ENCODE data around the gene IFNLR1.

Gene IFNLR1

DNA sequence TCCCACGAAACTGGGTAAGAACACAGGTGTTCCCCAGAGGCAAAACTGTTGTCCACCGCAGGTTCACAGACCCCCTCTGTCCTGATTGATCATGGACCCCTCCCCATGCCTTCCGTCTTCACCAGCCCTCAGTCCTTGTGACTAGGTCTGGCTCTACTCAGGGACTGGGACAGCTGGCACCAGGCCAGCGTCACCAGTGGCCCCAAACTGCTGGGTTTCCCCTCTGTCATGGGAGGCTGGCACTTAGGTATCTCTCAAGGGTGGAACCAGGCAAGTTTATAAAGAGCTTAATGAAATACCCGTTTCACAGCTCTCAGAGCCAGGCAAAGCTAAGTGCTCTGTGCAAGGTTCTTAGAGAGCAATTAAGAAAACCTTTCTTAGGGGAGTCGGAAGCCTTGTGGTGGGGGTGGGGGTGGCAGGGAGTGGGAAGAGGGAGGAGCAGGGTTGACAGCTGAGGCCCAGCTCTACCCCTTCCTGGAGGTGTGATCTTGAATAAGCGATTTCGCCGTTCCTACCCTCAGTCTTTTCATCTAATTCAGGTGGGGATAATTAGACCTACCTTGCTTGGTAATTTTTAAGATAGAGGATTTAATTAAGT is 35.0 kb upstream of the IFNLR1 start:
- TF ChIP-seq EP300 (IDR thresholded peaks at IDR 0.05; ENCODE audit: borderline replicate concordance) (no peak), YY1 (IDR thresholded peaks at IDR 0.05; ENCODE audit: low read depth) (no peak), FOXM1 (IDR thresholded peaks at IDR 0.05; ENCODE audit: borderline replicate concordance, low read depth) (no peak), ZBTB7A (IDR thresholded peaks at IDR 0.05; ENCODE audit: low read depth) (no peak), CREB1 (IDR thresholded peaks at IDR 0.05; ENCODE audit: low read depth) (no peak), EGR1 (IDR thresholded peaks at IDR 0.05) (no peak), TAF1 (IDR thresholded peaks at IDR 0.05; ENCODE audit: low read depth) (no peak), CEBPB (IDR thresholded peaks at IDR 0.05) (no peak), RAD21 (IDR thresholded peaks at IDR 0.05; ENCODE audit: low read depth) (no peak), TCF12 (IDR thresholded peaks at IDR 0.05; ENCODE audit: low read depth) (no peak)
- TF ChIP-seq, protein P1, sequence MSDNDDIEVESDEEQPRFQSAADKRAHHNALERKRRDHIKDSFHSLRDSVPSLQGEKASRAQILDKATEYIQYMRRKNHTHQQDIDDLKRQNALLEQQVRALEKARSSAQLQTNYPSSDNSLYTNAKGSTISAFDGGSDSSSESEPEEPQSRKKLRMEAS (IDR thresholded peaks at IDR 0.05), result no peak
- TF ChIP-seq, protein P2, sequence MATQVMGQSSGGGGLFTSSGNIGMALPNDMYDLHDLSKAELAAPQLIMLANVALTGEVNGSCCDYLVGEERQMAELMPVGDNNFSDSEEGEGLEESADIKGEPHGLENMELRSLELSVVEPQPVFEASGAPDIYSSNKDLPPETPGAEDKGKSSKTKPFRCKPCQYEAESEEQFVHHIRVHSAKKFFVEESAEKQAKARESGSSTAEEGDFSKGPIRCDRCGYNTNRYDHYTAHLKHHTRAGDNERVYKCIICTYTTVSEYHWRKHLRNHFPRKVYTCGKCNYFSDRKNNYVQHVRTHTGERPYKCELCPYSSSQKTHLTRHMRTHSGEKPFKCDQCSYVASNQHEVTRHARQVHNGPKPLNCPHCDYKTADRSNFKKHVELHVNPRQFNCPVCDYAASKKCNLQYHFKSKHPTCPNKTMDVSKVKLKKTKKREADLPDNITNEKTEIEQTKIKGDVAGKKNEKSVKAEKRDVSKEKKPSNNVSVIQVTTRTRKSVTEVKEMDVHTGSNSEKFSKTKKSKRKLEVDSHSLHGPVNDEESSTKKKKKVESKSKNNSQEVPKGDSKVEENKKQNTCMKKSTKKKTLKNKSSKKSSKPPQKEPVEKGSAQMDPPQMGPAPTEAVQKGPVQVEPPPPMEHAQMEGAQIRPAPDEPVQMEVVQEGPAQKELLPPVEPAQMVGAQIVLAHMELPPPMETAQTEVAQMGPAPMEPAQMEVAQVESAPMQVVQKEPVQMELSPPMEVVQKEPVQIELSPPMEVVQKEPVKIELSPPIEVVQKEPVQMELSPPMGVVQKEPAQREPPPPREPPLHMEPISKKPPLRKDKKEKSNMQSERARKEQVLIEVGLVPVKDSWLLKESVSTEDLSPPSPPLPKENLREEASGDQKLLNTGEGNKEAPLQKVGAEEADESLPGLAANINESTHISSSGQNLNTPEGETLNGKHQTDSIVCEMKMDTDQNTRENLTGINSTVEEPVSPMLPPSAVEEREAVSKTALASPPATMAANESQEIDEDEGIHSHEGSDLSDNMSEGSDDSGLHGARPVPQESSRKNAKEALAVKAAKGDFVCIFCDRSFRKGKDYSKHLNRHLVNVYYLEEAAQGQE (IDR thresholded peaks at IDR 0.05; ENCODE audit: low read depth), result no peak

DNA sequence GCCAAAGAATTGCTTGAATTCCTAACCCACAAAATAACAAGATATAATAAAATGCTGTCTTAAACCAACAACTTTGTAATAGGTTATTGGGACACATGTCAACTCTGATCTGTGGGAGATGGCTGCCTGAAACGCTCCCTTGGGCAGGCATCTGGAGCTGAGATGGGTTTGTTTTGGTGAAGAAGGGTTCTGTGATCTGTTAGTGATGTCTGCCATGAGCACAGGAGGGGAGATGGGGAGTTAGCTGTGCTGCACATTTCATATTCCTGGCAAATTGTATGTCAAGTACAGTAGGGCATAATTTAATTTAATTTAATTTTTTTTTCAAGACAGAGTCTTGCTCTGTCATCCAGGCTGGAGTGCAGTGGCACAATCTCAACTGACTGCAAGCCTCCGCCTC is 34.2 kb upstream of the IFNLR1 start:
- TF ChIP-seq, protein P2 (IDR thresholded peaks at IDR 0.05; ENCODE audit: low read depth), result no peak
- TF ChIP-seq TAF1 (IDR thresholded peaks at IDR 0.05; ENCODE audit: low read depth), result no peak
- TF ChIP-seq, protein P1 (IDR thresholded peaks at IDR 0.05), result no peak
- TF ChIP-seq ZBTB7A (IDR thresholded peaks at IDR 0.05; ENCODE audit: low read depth), result no peak
- TF ChIP-seq YY1 (IDR thresholded peaks at IDR 0.05; ENCODE audit: low read depth), result no peak

DNA sequence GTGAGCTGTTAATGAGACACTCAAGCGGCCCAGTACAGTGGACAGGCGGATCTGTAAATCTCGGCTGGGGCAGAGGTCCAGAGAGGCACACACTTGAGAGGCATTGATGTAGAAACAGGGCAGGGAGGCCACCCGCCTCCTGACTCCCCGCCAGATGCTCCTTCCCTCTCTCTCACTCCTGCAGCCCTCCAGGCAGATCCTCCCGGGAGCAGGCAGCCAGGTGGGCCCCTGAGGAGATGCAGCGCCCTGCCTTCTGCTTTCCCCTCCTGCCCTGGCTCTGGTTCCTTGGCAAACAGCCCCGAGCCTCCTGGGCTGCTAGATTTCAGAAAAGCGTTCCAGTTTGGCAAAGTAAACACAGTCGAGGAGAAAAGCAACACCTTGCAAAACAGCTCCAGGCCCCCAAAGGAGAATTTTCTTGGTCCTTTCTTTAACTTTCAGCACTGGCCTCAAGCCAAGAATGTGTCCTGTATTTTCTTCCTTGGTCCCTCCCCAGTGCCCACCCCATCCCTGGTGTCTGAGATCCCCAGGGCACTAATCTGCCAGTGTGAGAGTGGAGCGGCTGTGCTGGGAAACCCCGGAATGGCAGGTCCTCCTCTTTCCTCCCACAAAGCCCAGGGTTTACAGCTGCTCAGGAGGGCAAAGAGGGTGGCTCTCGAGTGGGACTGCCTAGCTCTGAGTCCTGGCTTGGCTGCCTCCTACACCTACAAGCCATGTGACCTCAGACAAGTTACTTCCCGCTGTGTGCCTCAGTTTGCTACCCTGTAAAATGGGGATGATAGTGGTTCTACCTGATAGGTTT is 29.4 kb upstream of the IFNLR1 start:
- TF ChIP-seq, protein P1 (IDR thresholded peaks at IDR 0.05), result no peak
- TF ChIP-seq, protein P3, sequence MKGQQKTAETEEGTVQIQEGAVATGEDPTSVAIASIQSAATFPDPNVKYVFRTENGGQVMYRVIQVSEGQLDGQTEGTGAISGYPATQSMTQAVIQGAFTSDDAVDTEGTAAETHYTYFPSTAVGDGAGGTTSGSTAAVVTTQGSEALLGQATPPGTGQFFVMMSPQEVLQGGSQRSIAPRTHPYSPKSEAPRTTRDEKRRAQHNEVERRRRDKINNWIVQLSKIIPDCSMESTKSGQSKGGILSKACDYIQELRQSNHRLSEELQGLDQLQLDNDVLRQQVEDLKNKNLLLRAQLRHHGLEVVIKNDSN (IDR thresholded peaks at IDR 0.05), result no peak
- TF ChIP-seq EP300 (IDR thresholded peaks at IDR 0.05; ENCODE audit: borderline replicate concordance) (no peak), NFIC (IDR thresholded peaks at IDR 0.05) (peak; percentile 41; the same call in 1 of the 2 replicates), EGR1 (IDR thresholded peaks at IDR 0.05) (no peak)
- TF ChIP-seq, protein P2 (IDR thresholded peaks at IDR 0.05; ENCODE audit: low read depth), result no peak

DNA sequence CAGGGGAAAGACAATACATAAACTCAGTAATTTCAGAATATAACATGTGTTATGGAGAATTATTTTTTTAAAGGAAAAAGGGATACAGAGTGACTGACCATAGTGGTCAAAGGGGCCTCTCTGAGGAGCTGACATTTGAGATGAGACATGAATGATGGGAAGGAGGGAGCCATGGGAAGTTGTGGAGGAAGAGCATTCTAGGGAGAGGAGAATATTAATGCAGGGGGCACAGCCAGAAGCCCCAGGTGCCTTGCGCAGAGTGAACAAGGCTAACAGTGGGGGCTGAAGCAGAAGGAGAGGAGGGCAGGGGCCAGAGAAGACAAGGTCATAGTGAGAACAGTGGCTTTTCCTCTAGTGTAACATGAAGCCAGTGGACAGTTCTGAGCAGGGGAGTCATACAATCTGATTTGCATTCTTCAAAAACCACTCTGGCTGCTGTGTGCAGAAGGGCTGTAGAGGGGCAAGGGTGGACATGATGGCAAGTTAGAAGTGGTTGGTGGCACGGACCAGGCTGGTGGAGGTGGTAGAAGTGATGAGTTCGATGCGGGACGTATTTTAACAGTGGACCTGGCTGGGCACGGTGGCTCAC is 28.2 kb upstream of the IFNLR1 start:
- TF ChIP-seq, protein P3 (IDR thresholded peaks at IDR 0.05), result no peak
- no peak for TF ChIP-seq NFIC (IDR thresholded peaks at IDR 0.05)
- TF ChIP-seq CREB1 (IDR thresholded peaks at IDR 0.05; ENCODE audit: low read depth), result no peak
- TF ChIP-seq, protein P2 (IDR thresholded peaks at IDR 0.05; ENCODE audit: low read depth), result no peak
- TF ChIP-seq TAF1 (IDR thresholded peaks at IDR 0.05; ENCODE audit: low read depth), result no peak
- no peak for TF ChIP-seq RAD21 (IDR thresholded peaks at IDR 0.05; ENCODE audit: low read depth)
- TF ChIP-seq TEAD4 (IDR thresholded peaks at IDR 0.05), result no peak
- no peak for TF ChIP-seq TCF12 (IDR thresholded peaks at IDR 0.05; ENCODE audit: low read depth)
- TF ChIP-seq EGR1 (IDR thresholded peaks at IDR 0.05), result no peak
- no peak for TF ChIP-seq YY1 (IDR thresholded peaks at IDR 0.05; ENCODE audit: low read depth)
